Mucosa of rectum (tissue), 2 donors: Measurements from ENCODE around the gene POTEG.
"Not testable (repeated sequence)": the region's sequence is repeated elsewhere in the genome, so short reads cannot be mapped to it uniquely, and the experiment has no call there.

Source experiments
- H3K27ac ChIP-seq, 2 donors: one replicate each; pipeline ENCODE4 v1.7.0; 2013; ENCODE audit warnings: inconsistent platforms in 2 of 2, low read depth in 2 of 2, low read length in 2 of 2
- H3K27me3 ChIP-seq, 2 donors: one replicate each; pipeline ENCODE4 v1.7.0; 2013; ENCODE audit warnings: low read length in 2 of 2; ENCODE audit not compliant: control insufficient read depth in 2 of 2, insufficient read depth in 2 of 2
- H3K36me3 ChIP-seq, 2 donors: one replicate each; pipeline ENCODE4 v1.7.0; 2013; ENCODE audit warnings: low read length in 2 of 2; ENCODE audit not compliant: control insufficient read depth in 2 of 2, insufficient read depth in 2 of 2
- H3K4me1 ChIP-seq, 2 donors: one replicate each; pipeline ENCODE4 v1.7.0; 2013; ENCODE audit warnings: low read length in 2 of 2, mild to moderate bottlenecking in 1 of 2; ENCODE audit not compliant: control insufficient read depth in 2 of 2, insufficient read depth in 2 of 2
- H3K4me3 ChIP-seq, 2 donors: one replicate each; pipeline ENCODE4 v1.7.0; 2013; ENCODE audit warnings: low read length in 2 of 2
- H3K9ac ChIP-seq, 2 donors: one replicate each; pipeline ENCODE4 v1.7.0; 2013; ENCODE audit warnings: low read length in 2 of 2, low read depth in 1 of 2, mild to moderate bottlenecking in 1 of 2
- H3K9me3 ChIP-seq, 2 donors: one replicate each; pipeline ENCODE4 v1.7.0; 2013; ENCODE audit warnings: low read length in 2 of 2; ENCODE audit not compliant: control insufficient read depth in 2 of 2
- donor health status: healthy.
- donor health status: Normal muscosa, but diverticular disease.

POTEG gene

GRCh38 chr14:19374451-19374903, 59.7 kb downstream of the POTEG start:
- peak overlapping the region in 1 of 2 donors; percentile 31 for H3K4me3 ChIP-seq
- H3K36me3 ChIP-seq, H3K27ac ChIP-seq, H3K4me1 ChIP-seq, H3K27me3 ChIP-seq, H3K9ac ChIP-seq, H3K9me3 ChIP-seq: not testable (repeated sequence)

DNA sequence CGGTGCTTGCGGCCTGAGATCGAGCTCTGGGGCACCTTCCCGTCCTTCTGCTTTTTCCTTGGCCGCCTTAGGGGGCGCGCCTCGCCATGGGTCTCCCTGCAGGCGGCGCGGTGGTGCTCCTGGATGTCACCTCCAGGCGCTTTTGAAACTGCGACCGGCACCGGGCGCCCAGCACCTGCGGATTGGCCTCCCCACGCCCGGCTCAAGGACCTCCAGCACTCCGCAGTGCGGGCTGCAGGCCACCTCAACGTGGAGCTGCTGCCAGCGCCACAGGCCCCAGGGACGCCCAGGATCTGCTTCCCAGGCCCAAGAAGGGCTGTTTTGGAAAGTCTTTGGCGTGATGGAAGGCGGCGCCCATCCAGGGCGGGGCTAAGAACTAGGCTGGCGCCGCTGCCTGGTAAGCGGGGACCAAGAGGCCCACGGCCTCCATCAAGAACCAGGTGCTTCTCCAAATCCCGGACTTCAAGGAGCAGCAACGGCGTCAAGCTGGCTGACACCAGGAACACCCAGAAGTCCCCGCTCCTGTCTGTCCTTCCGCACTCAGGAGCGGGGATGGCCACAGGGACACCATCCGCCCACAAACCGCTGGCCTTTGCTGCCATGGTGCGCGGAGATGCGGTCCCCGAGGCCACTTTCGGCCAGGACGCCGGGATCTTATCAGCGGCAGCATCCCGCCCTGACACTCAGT, 61.2 kb downstream of the POTEG start:
- not testable (repeated sequence) for H3K4me3 ChIP-seq, H3K4me1 ChIP-seq, H3K9me3 ChIP-seq, H3K9ac ChIP-seq, H3K36me3 ChIP-seq, H3K27me3 ChIP-seq, H3K27ac ChIP-seq

- not testable (repeated sequence) for H3K9me3 ChIP-seq, H3K36me3 ChIP-seq, H3K27ac ChIP-seq, H3K4me1 ChIP-seq, H3K9ac ChIP-seq, H3K27me3 ChIP-seq, H3K4me3 ChIP-seq
These were observed 62.4 kb downstream of the POTEG start for GRCh38 chr14:19371767-19372166.

DNA sequence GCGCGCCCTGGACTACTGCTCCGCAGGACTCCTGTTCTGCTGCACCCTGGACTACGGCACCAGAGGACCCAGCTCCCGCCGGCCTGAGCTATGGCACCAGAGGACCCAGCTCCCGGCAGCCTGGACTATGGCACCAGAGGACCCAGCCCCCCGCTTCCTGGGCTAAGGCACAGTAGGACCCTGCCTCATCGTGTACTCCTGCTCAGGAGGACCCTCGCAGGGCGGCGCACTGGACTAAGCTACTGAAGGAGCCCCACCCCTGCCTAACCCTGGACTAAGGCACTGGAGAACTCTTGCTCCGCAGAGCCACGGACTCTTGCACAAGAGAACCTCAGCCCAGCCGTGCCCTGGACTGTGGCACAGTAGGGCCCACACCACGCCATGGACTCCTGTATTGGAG, 71.3 kb downstream of the POTEG start:
- not testable (repeated sequence) for H3K9me3 ChIP-seq, H3K4me3 ChIP-seq, H3K36me3 ChIP-seq, H3K9ac ChIP-seq, H3K4me1 ChIP-seq, H3K27me3 ChIP-seq, H3K27ac ChIP-seq

GRCh38 chr14:19362323-19362722, 71.8 kb downstream of the POTEG start:
- H3K4me1 ChIP-seq, H3K36me3 ChIP-seq, H3K9me3 ChIP-seq, H3K9ac ChIP-seq, H3K27ac ChIP-seq, H3K4me3 ChIP-seq, H3K27me3 ChIP-seq: not testable (repeated sequence)

- H3K27me3 ChIP-seq, H3K4me3 ChIP-seq, H3K27ac ChIP-seq, H3K4me1 ChIP-seq, H3K9ac ChIP-seq, H3K9me3 ChIP-seq, H3K36me3 ChIP-seq: not testable (repeated sequence)
These were observed 72.4 kb downstream of the POTEG start for GRCh38 chr14:19361636-19362253.

DNA sequence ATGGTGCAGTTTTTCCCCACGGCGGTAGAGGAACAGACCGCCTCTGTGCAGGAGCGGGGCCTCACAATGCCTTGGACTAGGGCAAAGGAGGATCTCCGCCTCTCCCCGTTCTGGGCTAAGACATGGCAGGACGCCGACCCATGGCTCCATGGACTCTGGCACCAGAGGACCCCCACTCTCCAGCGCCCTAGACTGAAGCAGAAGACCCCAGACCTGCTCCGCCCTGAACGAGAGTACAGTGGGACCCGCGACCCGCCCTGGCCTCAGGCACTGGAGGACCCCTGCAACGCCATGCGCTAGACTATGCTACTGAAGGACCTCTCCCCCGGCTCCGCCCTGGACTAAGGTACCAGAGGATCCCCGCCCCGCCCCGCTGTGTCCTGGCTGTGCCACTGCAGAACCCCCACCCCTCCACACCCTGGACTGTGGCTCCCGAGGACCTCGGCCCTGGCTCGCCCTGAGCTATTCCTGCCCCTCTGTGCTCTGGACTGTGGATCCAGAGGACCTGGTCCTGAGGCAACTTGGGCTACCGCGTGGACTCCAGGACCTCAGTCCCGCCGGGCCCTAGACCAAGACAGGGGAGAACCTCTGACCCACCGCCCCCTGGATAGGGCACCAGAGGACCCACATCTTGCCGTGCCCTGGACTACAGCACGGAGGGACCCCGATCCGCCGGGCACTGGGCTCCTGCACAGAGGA, 73.1 kb downstream of the POTEG start:
- not testable (repeated sequence) for H3K4me1 ChIP-seq, H3K9ac ChIP-seq, H3K36me3 ChIP-seq, H3K27ac ChIP-seq, H3K4me3 ChIP-seq, H3K9me3 ChIP-seq, H3K27me3 ChIP-seq
